B cell (primary cell): ENCODE measurements around the gene AAK1. TPM values are rescaled to one million over a fixed set of nuclear protein-coding genes. Genes with fewer than 3 reads are reported as not detected.

ENCODE experiments used
- ATAC-seq: fragments of 200-7000 bp; cut with Tn5 transposase; one replicate; pipeline ENCODE4 v1.10.0; 2021; ENCODE audit warnings: low read depth, mild to moderate bottlenecking, moderate number of reproducible peaks, moderate library complexity
- CTCF ChIA-PET: fragments of 350-600 bp; sonication (Branson Sonifier 250); formaldehyde crosslinking; loops from one replicate; lab custom pipeline; 2021; ENCODE audit warnings: antibody characterized with exemption, inconsistent platforms; lab: Charles Lee
- POLR2A ChIA-PET: fragments of 350-600 bp; sonication (Branson Sonifier 250); formaldehyde crosslinking; loops from one replicate; lab custom pipeline; 2021; ENCODE audit warnings: antibody characterized with exemption; lab: Charles Lee
- DNase-seq: peaks from one replicate; pipeline ENCODE4 v3.0.0; 2013
- H2AFZ ChIP-seq: 2 replicates; pipeline ENCODE4 v1.6.1; 2012; ENCODE audit warnings: mild to moderate bottlenecking, low read depth, low read length; ENCODE audit not compliant: insufficient read depth, poor library complexity, severe bottlenecking
- H3K27ac ChIP-seq, 2 donors: 1 replicate in 1 of 2; 2 replicates in 1 of 2; pipeline ENCODE4 v1.5.1; 2012 to 2013; ENCODE audit warnings: low read length in 2 of 2, mild to moderate bottlenecking in 2 of 2, moderate library complexity in 1 of 2
- H3K27me3 ChIP-seq, 4 experiments: fragments of 200-600 bp in 1 of 4; sonication (generic) in 1 of 4; replicated peaks in 1 of 4; 1 replicate in 2 of 4; 2 replicates in 2 of 4; pipeline versions ENCODE4 v1.6.1 to v1.7.0; 2013 to 2016; ENCODE audit warnings: low read length in 3 of 4, mild to moderate bottlenecking in 2 of 4, mixed read lengths in 1 of 4, moderate library complexity in 1 of 4; ENCODE audit not compliant: insufficient read depth in 4 of 4, control insufficient read depth in 3 of 4; ENCODE audit errors: control extremely low read depth in 1 of 4
- H3K36me3 ChIP-seq, 2 experiments: replicated peaks in 1 of 2; 1 replicate in 1 of 2; 2 replicates in 1 of 2; pipeline versions ENCODE4 v1.6.1 to v1.7.1; 2013; ENCODE audit warnings: low read length in 1 of 2; ENCODE audit not compliant: insufficient read depth in 2 of 2, control insufficient read depth in 1 of 2; ENCODE audit errors: control extremely low read depth in 1 of 2, extremely low read depth in 1 of 2
- H3K4me1 ChIP-seq, 2 donors: fragments of 200-600 bp in 1 of 2; sonication (generic) in 1 of 2; 1 replicate in 1 of 2; 2 replicates in 1 of 2; pipeline versions ENCODE4 v1.5.1 to v1.6.1; 2013 to 2017; ENCODE audit warnings: low read length in 2 of 2; ENCODE audit not compliant: control insufficient read depth in 2 of 2, insufficient read depth in 2 of 2
- H3K4me2 ChIP-seq: replicated peaks from 2 replicates; pipeline ENCODE3; 2012; ENCODE audit warnings: mild to moderate bottlenecking, low read depth, low read length; ENCODE audit not compliant: poor library complexity, severe bottlenecking
- H3K4me3 ChIP-seq, 5 experiments: fragments of 200-600 bp in 1 of 5; sonication (generic) in 1 of 5; 1 replicate in 3 of 5; 2 replicates in 2 of 5; pipeline versions ENCODE4 v1.5.1 to v1.7.0; 2011 to 2016; ENCODE audit warnings: low read length in 4 of 5, mild to moderate bottlenecking in 4 of 5, low read depth in 2 of 5, control low read depth in 1 of 5, moderate library complexity in 1 of 5; ENCODE audit not compliant: insufficient read depth in 1 of 5; ENCODE audit errors: control extremely low read depth in 1 of 5, extremely low read depth in 1 of 5
- H3K79me2 ChIP-seq: fragments of 200-600 bp; sonication (generic); one replicate; pipeline ENCODE4 v1.6.0; 2016; ENCODE audit warnings: low read length; ENCODE audit not compliant: control insufficient read depth, insufficient read depth
- H3K9ac ChIP-seq: fragments of 200-600 bp; sonication (generic); 2 replicates; pipeline ENCODE4 v1.6.1; 2017; ENCODE audit warnings: mild to moderate bottlenecking, low read length, moderate library complexity
- H3K9me3 ChIP-seq, 3 donors: one replicate each; pipeline versions ENCODE4 v1.6.1 to v1.7.1; 2013; ENCODE audit warnings: low read length in 2 of 3; ENCODE audit not compliant: control insufficient read depth in 2 of 3, insufficient read depth in 1 of 3; ENCODE audit errors: control extremely low read depth in 1 of 3
- H4K20me1 ChIP-seq: 2 replicates; pipeline ENCODE4 v1.6.0; 2012; ENCODE audit warnings: mild to moderate bottlenecking, low read length; ENCODE audit not compliant: insufficient read depth, control insufficient read depth, poor library complexity, severe bottlenecking
- H3K27ac Mint-ChIP-seq: one replicate; pipeline ENCODE4 v1.8.0; 2021; ENCODE audit warnings: mixed read lengths
- H3K27me3 Mint-ChIP-seq: one replicate; pipeline ENCODE4 v1.8.0; 2021; ENCODE audit warnings: mixed read lengths
- H3K4me1 Mint-ChIP-seq: one replicate; pipeline ENCODE4 v1.8.0; 2021; ENCODE audit warnings: mixed read lengths
- H3K4me3 Mint-ChIP-seq: one replicate; pipeline ENCODE4 v1.8.0; 2021; ENCODE audit warnings: mixed read lengths
- H3K9me3 Mint-ChIP-seq: one replicate; pipeline ENCODE4 v1.8.0; 2022; ENCODE audit warnings: mixed read lengths; ENCODE audit not compliant: insufficient read depth
- CTCF ChIP-seq: fragments of 200-600 bp; IDR thresholded peaks from one replicate; pipeline ENCODE4 v1.8.0; 2022; ENCODE audit warnings: antibody characterized with exemption, mild to moderate bottlenecking
- EZH2 ChIP-seq: IDR thresholded peaks from 2 replicates; pipeline ENCODE4 v1.6.1; 2012; ENCODE audit warnings: borderline replicate concordance, low read depth, mild to moderate bottlenecking, moderate library complexity, low read length; ENCODE audit not compliant: insufficient read depth, poor library complexity, severe bottlenecking
- WGBS: methylation state at CpG from one replicate; pipeline ENCODE4 v1.1.5; 2013; ENCODE audit warnings: missing lambda C conversion rate; ENCODE audit not compliant: insufficient coverage; 5-methylcytosine and 5-hydroxymethylcytosine counted together
- intact Hi-C: fragments of 100-400 bp; cut with micrococcal nuclease; formaldehyde crosslinking; loops from one replicate; pipeline ENCODE4 v1.10.0; 2022
- polyA plus RNA-seq: library from polyadenylated mRNA; depleted of rRNA; stranded (reverse); fragments of >200 nt; gene quantifications from 2 replicates; pipeline ENCODE4 v1.2.3, GENCODE V29; 2012
- total RNA-seq, 2 donors: library from RNA; stranded (reverse); fragments of 120-200 nt in 1 of 2; gene quantifications; 1 replicate in 1 of 2; 2 replicates in 1 of 2; pipeline versions ENCODE4 v1.2.3 to v1.2.4, GENCODE V29; 2013 to 2022

AAK1 gene
- total and polyA plus RNA-seq, 2 donors (not counting 1 experiment from before 2014, with no cell fraction given) = 2.4 to 7.2 TPM

GRCh38 chr2:69549421-69549820 lies 94.1 kb downstream of the AAK1 start:
- Histone ChIP-seq H3K4me1 (no peaks in the 10 kb centered on the region), H3K4me2 (no peak overlapping the region), H2AFZ (no peak overlapping the region), H3K36me3 (peaks cover 0 to 1% of the 10 kb centered on the region in 2 experiments), H3K9me3 (peaks cover 0 to 4% (median 4%) of the 10 kb centered on the region in 3 donors), H3K27me3 (no peaks in the 10 kb centered on the region), H3K4me3 (no peak overlapping the region), H3K9ac (no peak overlapping the region), H3K27ac (no peak overlapping the region), H4K20me1 (no peaks in the 10 kb centered on the region), H3K79me2 (no peaks in the 10 kb centered on the region)
- DNase-seq = no peak
- Mint-ChIP-seq H3K4me3 (no peak overlapping the region), H3K27ac (no peak overlapping the region), H3K4me1 (peaks cover 6% of the 10 kb centered on the region), H3K9me3 (peaks cover 2% of the 10 kb centered on the region), H3K27me3 (peaks cover 5% of the 10 kb centered on the region)
- no peak for ATAC-seq
- CTCF ChIA-PET = interaction anchor here (0.9 kb wide), 1 partner anchor 15 kb away, joined by 3 read pairs; no protein-coding TSS in a partner anchor
- intact Hi-C loops = no loop called here
- POLR2A ChIA-PET = no interaction called here
- TF ChIP-seq EZH2 = no peak
- no peak for TF ChIP-seq CTCF

GRCh38 chr2:69547984-69548715 lies 95.4 kb downstream of the AAK1 start:
- H3K27ac Mint-ChIP-seq = no peak overlapping the region

More at GRCh38 chr2:69547984-69548715, 95.4 kb downstream of the AAK1 start:
- H3K4me1 ChIP-seq = no peaks in the 10 kb centered on the region
- Mint-ChIP-seq H3K27me3 (peaks cover 5% of the 10 kb centered on the region), H3K4me3 (no peak overlapping the region), H3K9me3 (peaks cover 2% of the 10 kb centered on the region), H3K4me1 (peaks cover 6% of the 10 kb centered on the region)
- intact Hi-C loops = no loop called here
- no peak overlapping the region for H3K4me3 ChIP-seq
- H2AFZ ChIP-seq = no peak overlapping the region
- no peak for ATAC-seq
- WGBS = 100% methylated on average over 1 of the region's 2 CpGs
- H3K27ac ChIP-seq = no peak overlapping the region
- no peak for TF ChIP-seq CTCF
- no peak for TF ChIP-seq EZH2
- H3K4me2 ChIP-seq = no peak overlapping the region
- H3K9me3 ChIP-seq = peaks cover 0 to 4% (median 4%) of the 10 kb centered on the region in 3 donors
- H3K36me3 ChIP-seq = peaks cover 0 to 1% of the 10 kb centered on the region in 2 experiments
- H4K20me1 ChIP-seq = no peaks in the 10 kb centered on the region
- H3K79me2 ChIP-seq = no peaks in the 10 kb centered on the region
- CTCF ChIA-PET = interaction anchor here (1.4 kb wide), 1 partner anchor 12 kb away, joined by 3 read pairs; no protein-coding TSS in a partner anchor
- H3K27me3 ChIP-seq = no peaks in the 10 kb centered on the region
- no peak for DNase-seq
- POLR2A ChIA-PET = no interaction called here
- no peak overlapping the region for H3K9ac ChIP-seq
